Measurements from ENCODE around the gene REXO2. TPM values are rescaled to one million over a fixed set of nuclear protein-coding genes. Genes with fewer than 3 reads are reported as not detected.
A peak's percentile ranks its signal among the peaks of the same experiment; 100 is the strongest.

Gene REXO2
- total RNA-seq = 100 to 1,000 TPM in 3 of 4 donors, 10 to 100 TPM in 1; 88.7 to 125 (median 109) TPM

DNA sequence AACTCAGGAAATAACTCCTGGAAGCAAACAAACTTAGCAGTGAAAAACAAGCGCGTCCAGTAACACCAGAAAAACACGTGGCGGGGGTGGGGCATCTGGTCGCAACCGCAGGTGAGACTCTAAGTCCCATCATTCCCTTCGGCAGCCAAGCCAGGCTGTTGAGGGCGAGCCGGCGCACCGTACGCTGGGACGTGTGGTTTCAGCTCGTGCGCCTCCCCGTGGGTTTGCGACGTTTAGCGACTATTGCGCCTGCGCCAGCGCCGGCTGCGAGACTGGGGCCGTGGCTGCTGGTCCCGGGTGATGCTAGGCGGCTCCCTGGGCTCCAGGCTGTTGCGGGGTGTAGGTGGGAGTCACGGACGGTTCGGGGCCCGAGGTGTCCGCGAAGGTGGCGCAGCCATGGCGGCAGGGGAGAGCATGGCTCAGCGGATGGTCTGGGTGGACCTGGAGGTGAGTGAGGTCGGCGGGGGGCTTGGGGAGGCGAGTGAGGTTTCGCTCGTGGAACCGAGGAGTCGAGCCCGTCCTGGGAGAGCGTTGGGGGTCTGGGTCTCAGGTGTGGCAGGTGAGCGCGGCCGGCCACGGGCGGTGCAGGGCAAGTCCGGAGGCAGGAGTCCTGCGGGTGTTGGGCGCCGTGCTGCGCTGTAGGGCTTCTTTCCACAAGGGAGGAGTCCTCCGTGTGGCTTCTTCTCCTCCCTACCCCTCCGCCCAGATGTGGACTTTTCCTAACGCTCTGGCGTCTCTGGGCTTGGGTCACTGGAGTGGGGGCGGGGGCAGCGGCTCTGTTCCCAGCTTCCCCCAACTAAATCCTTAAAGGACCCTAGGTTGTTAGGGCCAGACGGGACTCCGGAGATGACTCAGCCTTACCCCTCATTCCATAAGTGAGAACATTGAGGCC lies at the start of gene REXO2:
TSS of gene REXO2 (plus strand) at position 239 of the 892 bp plus-strand sequence. CDS start at position 301, 62 bp downstream.
- no peak for TF ChIP-seq EP300 (IDR thresholded peaks at IDR 0.05)
- peak in 1 of 2 donors; percentile 11 for TF ChIP-seq POLR2A (IDR thresholded peaks at IDR 0.05)
- TF ChIP-seq POLR2AphosphoS5 (IDR thresholded peaks at IDR 0.05) = peak in 2 of 3 donors; percentile 30 to 39
- peak in 1 of 2 donors; percentile 30 for TF ChIP-seq CTCF (IDR thresholded peaks at IDR 0.05)
- peak within 1 kb of the TSS; percentile 85 for H3K27ac ChIP-seq
- WGBS = 0% methylated on average over 15 of the region's 64 CpGs
- peaks cover 8% of the 10 kb centered on the region for H3K36me3 ChIP-seq
- peaks cover 25% of the 10 kb centered on the region for H3K4me1 ChIP-seq
- DNase-seq (ENCODE audit: low spot score in 2 of 2) = peak; percentile 97
- H3K9me3 ChIP-seq = no peaks in the 10 kb centered on the region
- peak within 1 kb of the TSS; percentile 76 for H3K4me3 ChIP-seq
- no peaks in the 10 kb centered on the region for H3K27me3 ChIP-seq

DNA sequence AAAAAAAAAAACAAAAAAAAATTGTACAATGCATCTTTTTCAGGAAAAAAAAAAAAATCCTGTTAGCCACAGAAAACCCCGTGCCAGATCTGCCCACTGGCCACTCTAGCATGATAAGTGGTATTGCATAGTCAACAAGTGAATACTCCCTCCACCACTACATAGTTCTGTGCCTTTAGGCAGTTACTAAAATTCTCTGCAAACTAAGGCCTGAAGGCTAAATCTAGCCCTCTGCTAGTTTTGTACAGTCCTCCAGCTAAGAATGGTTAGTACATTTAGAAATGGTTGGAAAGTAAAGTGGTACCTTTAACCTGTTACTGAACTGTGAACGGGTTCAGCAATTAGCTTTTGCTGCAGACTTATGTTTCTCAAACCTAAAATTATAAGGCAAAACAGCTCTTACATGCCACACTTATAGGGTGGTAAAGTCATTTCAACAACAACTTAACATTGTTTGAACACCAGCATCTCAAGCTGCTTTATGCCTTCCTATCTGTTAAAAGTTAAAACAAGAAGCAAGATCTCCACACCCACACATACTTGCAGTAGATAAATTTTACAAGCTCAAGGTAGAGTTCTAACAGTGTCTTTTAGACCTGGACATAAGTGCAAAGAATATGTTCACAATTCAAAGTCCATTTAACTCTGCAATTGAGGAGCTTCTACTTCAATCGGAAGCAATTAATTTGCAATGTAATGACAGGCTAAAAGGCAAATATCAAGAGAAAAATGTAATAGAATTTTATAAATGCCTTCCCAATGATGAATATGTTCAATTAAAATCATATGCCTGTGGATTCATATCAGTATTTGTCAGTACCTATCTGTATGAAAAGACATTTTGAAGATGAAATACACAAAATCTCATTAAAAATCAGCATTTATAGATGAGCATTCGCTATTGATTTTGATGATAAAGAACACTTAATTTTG lies 46.3 kb upstream of the REXO2 start:
- H3K4me3 ChIP-seq = no peak overlapping the region
- H3K27ac ChIP-seq = no peak overlapping the region
- no peak for DNase-seq (ENCODE audit: low spot score in 2 of 2)
- no peaks in the 10 kb centered on the region for H3K36me3 ChIP-seq
- H3K9me3 ChIP-seq = no peaks in the 10 kb centered on the region
- WGBS = 87% methylated on average over 4 of the region's 4 CpGs
- TF ChIP-seq POLR2AphosphoS5 (IDR thresholded peaks at IDR 0.05) (no peak), POLR2A (IDR thresholded peaks at IDR 0.05) (no peak), CTCF (IDR thresholded peaks at IDR 0.05) (no peak), EP300 (IDR thresholded peaks at IDR 0.05) (no peak)
- H3K4me1 ChIP-seq = peaks cover 12% of the 10 kb centered on the region
- no peaks in the 10 kb centered on the region for H3K27me3 ChIP-seq

DNA sequence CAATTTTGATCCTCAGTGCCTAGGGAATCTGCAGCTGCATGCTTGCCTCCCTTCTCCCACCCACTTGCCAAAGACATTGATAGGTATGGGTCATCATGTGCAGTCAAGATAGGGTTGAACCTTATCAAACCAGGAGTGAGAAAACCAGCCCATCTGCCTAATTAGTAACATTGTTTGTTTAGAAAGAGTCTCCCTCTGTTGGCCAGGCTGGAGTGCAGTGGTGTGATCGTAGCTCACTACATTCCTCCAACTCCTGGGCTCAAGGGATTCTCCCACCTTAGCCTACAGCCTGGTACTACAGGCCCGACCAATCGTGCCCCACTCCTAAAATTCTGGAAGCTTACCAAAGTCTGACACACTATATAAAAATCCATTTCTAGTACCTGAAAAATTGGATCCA lies 43.5 kb upstream of the REXO2 start:
- no peak overlapping the region for H3K4me3 ChIP-seq
- no peaks in the 10 kb centered on the region for H3K9me3 ChIP-seq
- H3K27ac ChIP-seq = peak overlapping the region; percentile 17
- TF ChIP-seq EP300 (IDR thresholded peaks at IDR 0.05) = no peak
- peak in 1 of 2 donors; percentile 11 for TF ChIP-seq CTCF (IDR thresholded peaks at IDR 0.05)
- no peaks in the 10 kb centered on the region for H3K36me3 ChIP-seq
- H3K27me3 ChIP-seq = no peaks in the 10 kb centered on the region
- 36% methylated on average over 3 of the region's 3 CpGs for WGBS
- H3K4me1 ChIP-seq = peaks cover 28% of the 10 kb centered on the region
- no peak for DNase-seq (ENCODE audit: low spot score in 2 of 2)

DNA sequence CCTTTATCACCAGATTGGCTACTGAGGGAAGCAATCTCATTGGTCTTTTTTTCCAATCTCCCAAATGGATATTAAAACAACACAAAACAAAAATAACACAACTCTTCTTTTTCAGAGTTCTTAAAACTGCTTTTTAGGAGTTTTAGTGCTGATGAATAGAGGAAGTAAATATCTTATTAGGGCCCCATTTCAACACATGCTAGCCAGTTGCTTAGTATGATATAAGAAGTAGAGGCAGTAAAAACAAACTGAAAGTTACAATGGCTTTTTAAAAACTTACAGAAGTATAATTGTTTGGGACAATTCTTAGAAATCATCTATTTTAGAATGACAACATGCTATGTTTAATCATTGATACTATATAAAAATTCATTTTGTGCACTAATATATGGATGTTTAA lies 42.4 kb upstream of the REXO2 start:
- no peak for TF ChIP-seq EP300 (IDR thresholded peaks at IDR 0.05)
- TF ChIP-seq POLR2AphosphoS5 (IDR thresholded peaks at IDR 0.05) = no peak
- no peak for TF ChIP-seq CTCF (IDR thresholded peaks at IDR 0.05)
- TF ChIP-seq POLR2A (IDR thresholded peaks at IDR 0.05) = no peak
- Histone ChIP-seq H3K9me3 (no peaks in the 10 kb centered on the region), H3K27ac (no peak overlapping the region), H3K4me1 (peaks cover 32% of the 10 kb centered on the region), H3K4me3 (no peak overlapping the region), H3K27me3 (no peaks in the 10 kb centered on the region), H3K36me3 (no peaks in the 10 kb centered on the region)
- no peak for DNase-seq (ENCODE audit: low spot score in 2 of 2)

Data from suprapubic skin (tissue), 4 donors.